Naive thymus-derived CD4-positive, alpha-beta T cell (primary cell): ENCODE data around the gene EPB41L1. TPM values are rescaled to one million over a fixed set of nuclear protein-coding genes. Genes with fewer than 3 reads are reported as not detected.

ENCODE experiments used
- ATAC-seq: fragments of 150-1000 bp; cut with Tn5 transposase; 2 replicates; pipeline ENCODE4 v1.10.0; 2021; ENCODE audit warnings: mild to moderate bottlenecking, moderate library complexity
- CTCF ChIA-PET: fragments of 350-600 bp; sonication (Branson Sonifier 250); formaldehyde crosslinking; loops from one replicate; lab custom pipeline; 2021; ENCODE audit warnings: antibody characterized with exemption; lab: Charles Lee
- POLR2A ChIA-PET: fragments of 350-600 bp; sonication (Branson Sonifier 250); formaldehyde crosslinking; loops from one replicate; lab custom pipeline; 2021; ENCODE audit warnings: antibody characterized with exemption, inconsistent platforms; lab: Charles Lee
- DNase-seq, 9 donors: peaks; one replicate each; pipeline versions ENCODE4 v3.0.0 to v3.0.0-alpha.2; 2020 to 2022; ENCODE audit warnings: mixed read lengths in 1 of 9
- H3K27ac ChIP-seq: one replicate; pipeline ENCODE4 v1.7.0; 2013; ENCODE audit warnings: mild to moderate bottlenecking, low read depth, low read length, moderate library complexity
- H3K27me3 ChIP-seq, 2 donors: one replicate each; pipeline ENCODE4 v1.7.0; 2013; ENCODE audit warnings: low read length in 2 of 2, mild to moderate bottlenecking in 2 of 2, moderate library complexity in 2 of 2; ENCODE audit not compliant: control insufficient read depth in 2 of 2, insufficient read depth in 2 of 2
- H3K36me3 ChIP-seq, 3 experiments: 1 replicate in 2 of 3; 2 replicates in 1 of 3; pipeline ENCODE4 v1.7.0; 2013; ENCODE audit warnings: low read length in 3 of 3, mild to moderate bottlenecking in 3 of 3, moderate library complexity in 1 of 3; ENCODE audit not compliant: insufficient read depth in 3 of 3, control insufficient read depth in 2 of 3
- H3K4me1 ChIP-seq, 2 donors: one replicate each; pipeline ENCODE4 v1.7.0; 2013; ENCODE audit warnings: low read length in 2 of 2, mild to moderate bottlenecking in 2 of 2, moderate library complexity in 1 of 2; ENCODE audit not compliant: control insufficient read depth in 2 of 2, insufficient read depth in 2 of 2
- H3K4me3 ChIP-seq: 2 replicates; pipeline ENCODE4 v1.7.0; 2013; ENCODE audit warnings: mild to moderate bottlenecking, low read length
- H3K9me3 ChIP-seq, 3 experiments: 1 replicate in 2 of 3; 2 replicates in 1 of 3; pipeline ENCODE4 v1.7.0; 2013; ENCODE audit warnings: low read length in 3 of 3; ENCODE audit not compliant: control insufficient read depth in 2 of 3
- H3K27ac Mint-ChIP-seq, 9 donors: one replicate each; pipeline ENCODE4 v1.8.0; 2020 to 2022; ENCODE audit warnings: mixed read lengths in 9 of 9, mild to moderate bottlenecking in 8 of 9, moderate library complexity in 5 of 9, inconsistent platforms in 2 of 9
- H3K27me3 Mint-ChIP-seq, 5 donors: one replicate each; pipeline ENCODE4 v1.8.0; 2021 to 2022; ENCODE audit warnings: mixed read lengths in 5 of 5, mild to moderate bottlenecking in 1 of 5
- H3K36me3 Mint-ChIP-seq, 5 donors: one replicate each; pipeline ENCODE4 v1.8.0; 2020 to 2022; ENCODE audit warnings: mixed read lengths in 5 of 5, mild to moderate bottlenecking in 3 of 5, inconsistent platforms in 1 of 5
- H3K4me1 Mint-ChIP-seq, 7 donors: one replicate each; pipeline ENCODE4 v1.8.0; 2020 to 2022; ENCODE audit warnings: mixed read lengths in 7 of 7, mild to moderate bottlenecking in 3 of 7, inconsistent platforms in 1 of 7
- H3K4me3 Mint-ChIP-seq, 10 donors: one replicate each; pipeline ENCODE4 v1.8.0; 2020 to 2022; ENCODE audit warnings: mild to moderate bottlenecking in 10 of 10, mixed read lengths in 10 of 10, moderate library complexity in 6 of 10, inconsistent platforms in 2 of 10
- H3K9me3 Mint-ChIP-seq, 11 donors: one replicate each; pipeline ENCODE4 v1.8.0; 2020 to 2022; ENCODE audit warnings: mixed read lengths in 11 of 11, mild to moderate bottlenecking in 4 of 11, inconsistent platforms in 1 of 11, moderate library complexity in 1 of 11
- intact Hi-C, 2 donors: fragments of 100-400 bp; cut with micrococcal nuclease; formaldehyde crosslinking; loops; one replicate each; pipeline ENCODE4 v1.15.1; 2023
- polyA plus RNA-seq, 2 donors: library from polyadenylated mRNA; unstranded; fragments of 300-500 nt; fragmentation: Illumina TruSeq; gene quantifications; one replicate each; pipeline ENCODE4 v1.2.3, GENCODE V29; 2021
- total RNA-seq, 6 experiments: library from RNA in 5 of 6; stranded (reverse) in 5 of 6; gene quantifications; 1 replicate in 5 of 6; 2 replicates in 1 of 6; pipeline ENCODE4 v1.2.3 and lab custom pipeline; 2021 to 2026

Gene EPB41L1
- total and polyA plus RNA-seq, 7 experiments from 2014 or later: 0.05 to 0.81 (median 0.66) TPM; not detected in 2

DNA sequence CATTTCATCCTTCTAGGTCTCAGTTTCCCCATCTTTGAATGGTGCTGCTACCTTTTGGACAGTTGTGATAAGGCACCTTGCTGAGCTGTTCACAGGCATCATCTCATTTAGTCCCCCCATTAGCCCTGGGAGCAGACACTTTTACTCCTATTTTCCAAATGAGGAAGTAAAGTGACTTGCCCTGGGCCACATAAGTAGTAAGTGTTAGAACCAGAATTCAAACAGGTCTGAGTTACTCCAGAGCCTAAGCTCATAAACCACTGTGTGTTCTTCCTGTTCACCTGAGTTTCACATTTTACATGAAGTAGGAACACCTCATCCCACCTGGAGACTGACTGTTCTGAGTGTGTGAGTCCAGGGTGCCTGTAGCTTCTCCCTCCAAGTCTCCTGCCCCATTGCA lies 43.5 kb upstream of the EPB41L1 start:
- H3K36me3 Mint-ChIP-seq: no peaks in the 10 kb centered on the region
- intact Hi-C loops: no loop called here
- ChIA-PET CTCF (interaction anchor here (1.7 kb wide), 1 partner anchor 118 kb away, joined by 4 read pairs; no protein-coding TSS in a partner anchor), POLR2A (no interaction called here)
- no peaks in the 10 kb centered on the region for H3K9me3 ChIP-seq
- no peaks in the 10 kb centered on the region for H3K36me3 ChIP-seq
- ATAC-seq: no peak
- peaks cover 0 to 2% (median 0%) of the 10 kb centered on the region in 7 donors for H3K4me1 Mint-ChIP-seq
- DNase-seq: no peak
- peaks cover 0 to 22% (median 3%) of the 10 kb centered on the region in 5 donors for H3K27me3 Mint-ChIP-seq
- H3K4me3 Mint-ChIP-seq: no peak overlapping the region
- H3K4me3 ChIP-seq: no peak overlapping the region
- H3K27ac ChIP-seq: no peak overlapping the region
- H3K27me3 ChIP-seq: no peaks in the 10 kb centered on the region
- H3K27ac Mint-ChIP-seq: no peak overlapping the region
- H3K4me1 ChIP-seq: no peaks in the 10 kb centered on the region
- no peaks in the 10 kb centered on the region for H3K9me3 Mint-ChIP-seq

GRCh38 chr20:36112112-36112511 lies 42.4 kb upstream of the EPB41L1 start:
- no peaks in the 10 kb centered on the region for H3K9me3 Mint-ChIP-seq
- no peak overlapping the region for H3K27ac ChIP-seq
- no peak overlapping the region for H3K4me3 Mint-ChIP-seq

GRCh38 chr20:36113036-36113435 lies 41.5 kb upstream of the EPB41L1 start:
- CTCF ChIA-PET: interaction anchor here (1.0 kb wide), 1 partner anchor 26 kb away, joined by 3 read pairs; no protein-coding TSS in a partner anchor
- Mint-ChIP-seq H3K4me1 (peaks cover 0 to 2% (median 0%) of the 10 kb centered on the region in 7 donors), H3K4me3 (no peak overlapping the region), H3K9me3 (no peaks in the 10 kb centered on the region), H3K27me3 (peaks cover 0 to 34% (median 6%) of the 10 kb centered on the region in 5 donors), H3K27ac (no peak overlapping the region), H3K36me3 (no peaks in the 10 kb centered on the region)
- no peak for ATAC-seq
- Histone ChIP-seq H3K4me1 (no peaks in the 10 kb centered on the region), H3K36me3 (no peaks in the 10 kb centered on the region), H3K27ac (no peak overlapping the region), H3K4me3 (no peak overlapping the region), H3K9me3 (no peaks in the 10 kb centered on the region), H3K27me3 (no peaks in the 10 kb centered on the region)
- DNase-seq: no peak
- intact Hi-C loops: no loop called here
- POLR2A ChIA-PET: no interaction called here

More at GRCh38 chr20:36112112-36112511, 42.4 kb upstream of the EPB41L1 start:
- H3K27me3 Mint-ChIP-seq: peaks cover 0 to 29% (median 6%) of the 10 kb centered on the region in 5 donors
- no peak overlapping the region for H3K27ac Mint-ChIP-seq
- CTCF ChIA-PET: interaction anchor here (1.0 kb wide), 1 partner anchor 27 kb away, joined by 3 read pairs; no protein-coding TSS in a partner anchor
- intact Hi-C loops: no loop called here
- Histone ChIP-seq H3K27me3 (no peaks in the 10 kb centered on the region), H3K36me3 (no peaks in the 10 kb centered on the region), H3K9me3 (no peaks in the 10 kb centered on the region), H3K4me3 (no peak overlapping the region), H3K4me1 (no peaks in the 10 kb centered on the region)
- DNase-seq (no peak), ATAC-seq (no peak)
- POLR2A ChIA-PET: no interaction called here
- no peaks in the 10 kb centered on the region for H3K36me3 Mint-ChIP-seq
- peaks cover 0 to 2% (median 0%) of the 10 kb centered on the region in 7 donors for H3K4me1 Mint-ChIP-seq

DNA sequence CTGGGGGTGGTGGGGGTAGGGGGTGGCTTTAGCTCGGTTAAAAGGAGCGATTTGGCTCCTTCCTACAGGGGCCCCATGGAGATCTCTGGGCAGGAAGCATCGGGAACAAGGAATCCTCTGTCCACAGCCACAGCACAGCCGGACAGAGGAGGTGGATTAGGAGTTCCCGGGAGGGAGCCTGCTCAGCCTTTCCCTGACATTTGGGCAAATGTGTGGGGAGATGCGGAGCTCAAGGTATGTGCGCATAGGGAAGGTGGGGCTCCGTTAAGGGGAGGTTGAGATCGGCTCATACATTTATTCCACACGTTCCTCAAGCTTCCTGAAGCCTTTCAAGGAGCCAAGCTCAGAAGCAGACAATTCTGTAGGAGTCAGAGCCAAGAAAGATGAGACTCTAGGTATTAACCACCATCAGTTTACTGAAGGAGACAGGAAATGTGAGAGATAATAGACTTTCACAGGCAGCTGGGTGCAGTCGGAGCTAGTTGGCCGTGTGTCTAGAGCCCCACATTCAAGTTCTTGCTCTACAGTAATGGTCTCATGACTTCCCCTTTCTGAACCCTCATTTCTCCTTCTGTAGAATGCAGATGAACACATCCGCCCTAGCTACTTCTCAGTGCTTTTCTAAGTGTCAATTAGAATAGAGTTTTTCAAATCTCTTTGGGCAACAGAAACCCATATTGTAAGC lies 40.8 kb upstream of the EPB41L1 start:
- no peak overlapping the region for H3K4me3 Mint-ChIP-seq
- ChIA-PET POLR2A (no interaction called here), CTCF (interaction anchor here (0.8 kb wide), 1 partner anchor 20 kb away, joined by 3 read pairs; no protein-coding TSS in a partner anchor)
- no peak overlapping the region for H3K27ac Mint-ChIP-seq
- Histone ChIP-seq H3K36me3 (no peaks in the 10 kb centered on the region), H3K4me1 (no peaks in the 10 kb centered on the region), H3K9me3 (no peaks in the 10 kb centered on the region), H3K27ac (no peak overlapping the region), H3K27me3 (no peaks in the 10 kb centered on the region), H3K4me3 (no peak overlapping the region)
- H3K4me1 Mint-ChIP-seq: peaks cover 0 to 2% (median 0%) of the 10 kb centered on the region in 7 donors
- intact Hi-C loops: no loop called here
- ATAC-seq (peak; percentile 64), DNase-seq (no peak)
- peaks cover 0 to 38% (median 6%) of the 10 kb centered on the region in 5 donors for H3K27me3 Mint-ChIP-seq
- H3K36me3 Mint-ChIP-seq: no peaks in the 10 kb centered on the region
- H3K9me3 Mint-ChIP-seq: no peaks in the 10 kb centered on the region

GRCh38 chr20:36114707-36115106 lies 39.8 kb upstream of the EPB41L1 start:
- DNase-seq (no peak), ATAC-seq (no peak)
- H3K27me3 ChIP-seq: no peaks in the 10 kb centered on the region
- Mint-ChIP-seq H3K4me1 (peaks cover 0 to 2% (median 0%) of the 10 kb centered on the region in 7 donors), H3K9me3 (no peaks in the 10 kb centered on the region), H3K27me3 (peaks cover 0 to 41% (median 6%) of the 10 kb centered on the region in 5 donors), H3K36me3 (no peaks in the 10 kb centered on the region), H3K4me3 (no peak overlapping the region), H3K27ac (no peak overlapping the region)
- H3K9me3 ChIP-seq: no peaks in the 10 kb centered on the region
- no peak overlapping the region for H3K27ac ChIP-seq
- no peaks in the 10 kb centered on the region for H3K4me1 ChIP-seq
- no peak overlapping the region for H3K4me3 ChIP-seq
- CTCF ChIA-PET: interaction anchor here (0.8 kb wide), 1 partner anchor 122 kb away, joined by 3 read pairs; no protein-coding TSS in a partner anchor
- intact Hi-C loops: no loop called here
- H3K36me3 ChIP-seq: no peaks in the 10 kb centered on the region
- POLR2A ChIA-PET: interaction anchor here (0.6 kb wide), 1 partner anchor 148 kb away, joined by 6 read pairs; no protein-coding TSS in a partner anchor

DNA sequence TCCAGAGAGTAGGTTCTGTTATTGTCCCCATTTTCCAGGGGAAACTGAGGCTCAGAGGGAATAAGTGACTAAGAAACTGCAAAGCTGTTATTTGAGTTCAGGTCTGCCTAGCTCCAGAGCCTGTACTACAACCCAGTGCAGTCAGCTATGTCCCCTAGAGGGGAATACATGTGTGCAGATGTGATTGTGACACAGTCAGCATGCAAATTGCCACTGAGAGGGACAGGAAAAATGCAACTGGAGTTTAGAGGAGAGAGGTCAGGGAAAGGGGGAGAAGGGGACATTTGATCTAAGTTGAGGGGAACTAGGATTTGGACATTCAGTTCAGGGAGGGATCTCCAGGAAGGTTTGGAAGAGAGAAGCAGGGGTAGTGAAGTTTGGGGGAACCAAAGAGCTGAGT lies 38.6 kb upstream of the EPB41L1 start:
- no peaks in the 10 kb centered on the region for H3K4me1 ChIP-seq

More for the DNA sequence above, 38.6 kb upstream of the EPB41L1 start:
- Mint-ChIP-seq H3K4me1 (peaks cover 0 to 2% (median 0%) of the 10 kb centered on the region in 7 donors), H3K27me3 (peaks cover 0 to 41% (median 6%) of the 10 kb centered on the region in 5 donors), H3K4me3 (no peak overlapping the region), H3K9me3 (no peaks in the 10 kb centered on the region), H3K27ac (no peak overlapping the region), H3K36me3 (no peaks in the 10 kb centered on the region)
- Histone ChIP-seq H3K36me3 (no peaks in the 10 kb centered on the region), H3K27ac (no peak overlapping the region), H3K9me3 (no peaks in the 10 kb centered on the region), H3K4me3 (no peak overlapping the region), H3K27me3 (no peaks in the 10 kb centered on the region)
- CTCF ChIA-PET: no interaction called here
- ATAC-seq: no peak
- POLR2A ChIA-PET: no interaction called here
- intact Hi-C loops: no loop called here
- DNase-seq: no peak
